ENCODE results near the gene CHMP2B. TPM values are rescaled to one million over a fixed set of nuclear protein-coding genes. Genes with fewer than 3 reads are reported as not detected.
"Not testable (repeated sequence)": the region's sequence is repeated elsewhere in the genome, so short reads cannot be mapped to it uniquely, and the experiment has no call there.

The CHMP2B gene
- total RNA-seq, 1 donor from 2014 or later, result 34.9 TPM

DNA sequence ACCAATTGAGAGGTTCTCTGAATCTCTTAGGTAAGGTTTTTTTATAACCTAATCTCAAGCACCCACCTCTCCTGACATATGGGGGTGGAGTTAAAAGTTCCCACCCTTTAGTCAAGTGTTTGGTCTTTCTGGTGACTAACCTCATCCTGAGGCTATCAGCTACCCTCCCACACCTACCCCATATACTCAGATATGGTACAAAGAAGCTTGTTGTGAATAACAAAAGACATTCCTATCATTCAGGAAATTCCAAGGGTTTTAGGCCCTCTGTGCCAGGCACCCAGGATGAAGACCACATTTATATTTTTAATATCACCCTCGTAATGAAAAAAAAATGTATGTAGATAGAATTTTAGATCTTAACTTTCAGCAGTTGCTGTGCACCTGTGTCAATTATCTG lies 9.0 kb downstream of the CHMP2B start:
- peaks cover 13% of the 10 kb centered on the region for H3K36me3 Mint-ChIP-seq (ENCODE audit: insufficient read depth)
- no peak for DNase-seq (ENCODE audit: low spot score, unreplicated experiment)
- TF ChIP-seq, protein P1, sequence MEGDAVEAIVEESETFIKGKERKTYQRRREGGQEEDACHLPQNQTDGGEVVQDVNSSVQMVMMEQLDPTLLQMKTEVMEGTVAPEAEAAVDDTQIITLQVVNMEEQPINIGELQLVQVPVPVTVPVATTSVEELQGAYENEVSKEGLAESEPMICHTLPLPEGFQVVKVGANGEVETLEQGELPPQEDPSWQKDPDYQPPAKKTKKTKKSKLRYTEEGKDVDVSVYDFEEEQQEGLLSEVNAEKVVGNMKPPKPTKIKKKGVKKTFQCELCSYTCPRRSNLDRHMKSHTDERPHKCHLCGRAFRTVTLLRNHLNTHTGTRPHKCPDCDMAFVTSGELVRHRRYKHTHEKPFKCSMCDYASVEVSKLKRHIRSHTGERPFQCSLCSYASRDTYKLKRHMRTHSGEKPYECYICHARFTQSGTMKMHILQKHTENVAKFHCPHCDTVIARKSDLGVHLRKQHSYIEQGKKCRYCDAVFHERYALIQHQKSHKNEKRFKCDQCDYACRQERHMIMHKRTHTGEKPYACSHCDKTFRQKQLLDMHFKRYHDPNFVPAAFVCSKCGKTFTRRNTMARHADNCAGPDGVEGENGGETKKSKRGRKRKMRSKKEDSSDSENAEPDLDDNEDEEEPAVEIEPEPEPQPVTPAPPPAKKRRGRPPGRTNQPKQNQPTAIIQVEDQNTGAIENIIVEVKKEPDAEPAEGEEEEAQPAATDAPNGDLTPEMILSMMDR (IDR thresholded peaks at IDR 0.05; ENCODE audit: unreplicated experiment), result no peak
- no peaks in the 10 kb centered on the region for H3K27me3 Mint-ChIP-seq
- H3K4me1 Mint-ChIP-seq (ENCODE audit: low read depth), result peaks cover 2% of the 10 kb centered on the region
- no peak overlapping the region for H3K27ac Mint-ChIP-seq
- no peak overlapping the region for H3K4me3 Mint-ChIP-seq (ENCODE audit: low read depth)
- no peaks in the 10 kb centered on the region for H3K9me3 Mint-ChIP-seq (ENCODE audit: low read depth)

DNA sequence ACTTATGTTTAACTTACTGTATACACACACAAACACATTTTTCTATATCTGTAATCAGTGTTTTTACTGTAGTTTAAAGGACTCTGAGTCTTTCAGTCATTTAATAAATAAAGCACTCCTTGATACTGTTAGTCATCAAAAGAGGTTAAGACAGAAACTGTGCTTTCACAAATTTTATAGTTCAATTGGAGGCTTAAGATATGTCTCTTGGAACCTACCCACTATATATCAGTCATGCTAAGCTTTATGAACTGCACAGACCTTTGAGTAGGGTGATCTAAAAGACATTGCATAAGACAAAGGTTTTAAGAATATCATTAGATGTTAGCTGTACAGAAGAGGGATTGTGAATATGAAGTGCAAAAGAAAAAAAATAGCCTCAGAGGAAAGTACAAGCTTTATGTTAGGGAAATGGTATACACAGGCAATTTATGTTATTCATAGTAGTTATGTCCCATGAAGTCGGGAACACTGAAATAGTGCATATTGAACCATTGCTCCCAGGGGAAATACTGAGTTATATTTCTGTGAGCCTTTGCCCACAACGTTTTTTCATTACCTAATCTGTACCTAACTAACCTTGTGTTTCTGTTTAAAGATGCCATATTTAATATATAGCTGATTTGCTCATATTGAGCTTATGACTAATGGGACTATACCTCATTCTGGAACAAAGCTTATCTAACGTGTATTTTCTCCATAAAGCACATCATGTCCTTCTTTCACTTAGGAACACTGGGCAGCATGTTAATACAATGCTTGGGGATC lies 19.7 kb downstream of the CHMP2B start:
- DNase-seq (ENCODE audit: low spot score, unreplicated experiment), result no peak
- Mint-ChIP-seq H3K36me3 (ENCODE audit: insufficient read depth) (peaks cover 17% of the 10 kb centered on the region), H3K27me3 (no peaks in the 10 kb centered on the region), H3K4me3 (ENCODE audit: low read depth) (no peak overlapping the region), H3K27ac (no peak overlapping the region), H3K9me3 (ENCODE audit: low read depth) (no peaks in the 10 kb centered on the region), H3K4me1 (ENCODE audit: low read depth) (no peaks in the 10 kb centered on the region)
- TF ChIP-seq, protein P1 (IDR thresholded peaks at IDR 0.05; ENCODE audit: unreplicated experiment), result no peak

DNA sequence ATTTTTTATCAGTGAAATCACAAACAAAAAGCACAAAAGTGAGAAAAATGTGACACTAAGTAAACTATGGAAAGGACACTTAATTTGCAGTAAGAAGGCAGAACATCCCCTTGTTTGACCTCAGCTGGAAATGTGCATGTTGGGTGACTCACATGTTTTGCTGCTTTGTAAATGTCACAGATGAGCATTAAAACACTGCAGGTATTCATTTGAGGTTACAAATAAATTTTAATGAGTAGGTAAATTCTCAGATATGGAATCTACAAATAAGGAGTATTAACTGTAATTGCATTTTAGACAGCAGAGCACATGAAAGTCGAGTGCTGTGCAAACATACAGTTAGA lies 20.3 kb downstream of the CHMP2B start:
- H3K27me3 Mint-ChIP-seq, result no peaks in the 10 kb centered on the region
- TF ChIP-seq, protein P1 (IDR thresholded peaks at IDR 0.05; ENCODE audit: unreplicated experiment), result no peak
- no peak for DNase-seq (ENCODE audit: low spot score, unreplicated experiment)
- H3K4me3 Mint-ChIP-seq (ENCODE audit: low read depth), result no peak overlapping the region
- no peaks in the 10 kb centered on the region for H3K4me1 Mint-ChIP-seq (ENCODE audit: low read depth)
- H3K27ac Mint-ChIP-seq, result no peak overlapping the region
- H3K9me3 Mint-ChIP-seq (ENCODE audit: low read depth), result no peaks in the 10 kb centered on the region
- peaks cover 17% of the 10 kb centered on the region for H3K36me3 Mint-ChIP-seq (ENCODE audit: insufficient read depth)

DNA sequence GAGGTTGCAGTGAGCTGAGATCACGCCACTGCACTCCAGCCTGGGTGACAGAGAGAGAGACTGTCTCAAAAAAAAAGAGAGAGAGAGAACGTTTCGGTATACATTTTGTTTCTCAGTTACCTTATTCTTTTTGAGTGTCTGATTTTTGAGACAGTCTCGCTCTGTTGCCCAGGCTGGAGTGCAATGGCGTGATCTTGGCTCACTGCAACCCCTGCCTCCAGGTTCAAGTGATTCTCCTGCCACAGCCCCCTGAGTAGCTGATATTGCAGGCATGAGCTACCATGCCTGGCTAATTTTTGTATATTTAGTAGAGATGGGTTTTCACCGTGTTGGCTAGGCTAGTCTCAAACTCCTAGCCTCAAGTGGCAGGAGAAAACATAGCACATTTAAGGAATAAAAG lies 21.1 kb downstream of the CHMP2B start:
- not testable (repeated sequence) for DNase-seq (ENCODE audit: low spot score, unreplicated experiment)

DNA sequence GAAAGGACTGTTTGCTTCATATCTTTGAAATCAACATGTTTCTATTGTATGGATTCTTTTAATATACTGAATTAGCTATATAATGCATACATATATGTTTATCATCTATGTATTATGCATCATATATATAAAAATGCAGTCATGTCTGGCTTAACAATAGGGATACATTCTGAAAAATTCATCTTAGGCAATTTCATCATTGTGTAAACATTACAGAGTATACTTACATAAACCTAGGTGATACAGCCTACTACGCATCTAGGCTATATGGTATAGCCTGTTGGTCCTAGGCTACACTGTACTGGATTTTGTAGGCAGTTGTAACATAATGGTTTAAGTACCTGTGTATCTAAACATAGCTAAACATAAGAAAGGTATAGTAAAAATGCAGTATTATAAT lies 21.7 kb downstream of the CHMP2B start:
- no peaks in the 10 kb centered on the region for H3K27me3 Mint-ChIP-seq
- no peak overlapping the region for H3K4me3 Mint-ChIP-seq (ENCODE audit: low read depth)
- no peaks in the 10 kb centered on the region for H3K9me3 Mint-ChIP-seq (ENCODE audit: low read depth)
- H3K36me3 Mint-ChIP-seq (ENCODE audit: insufficient read depth), result peaks cover 20% of the 10 kb centered on the region
- DNase-seq (ENCODE audit: low spot score, unreplicated experiment), result no peak
- no peak overlapping the region for H3K27ac Mint-ChIP-seq
- H3K4me1 Mint-ChIP-seq (ENCODE audit: low read depth), result no peaks in the 10 kb centered on the region
- TF ChIP-seq, protein P1 (IDR thresholded peaks at IDR 0.05; ENCODE audit: unreplicated experiment), result no peak

More for the DNA sequence above, 21.1 kb downstream of the CHMP2B start:
- H3K4me1 Mint-ChIP-seq (ENCODE audit: low read depth); H3K4me3 Mint-ChIP-seq (ENCODE audit: low read depth); H3K9me3 Mint-ChIP-seq (ENCODE audit: low read depth); H3K27me3 Mint-ChIP-seq; H3K27ac Mint-ChIP-seq: not testable (repeated sequence)
- peaks cover 17% of the 10 kb centered on the region for H3K36me3 Mint-ChIP-seq (ENCODE audit: insufficient read depth)

DNA sequence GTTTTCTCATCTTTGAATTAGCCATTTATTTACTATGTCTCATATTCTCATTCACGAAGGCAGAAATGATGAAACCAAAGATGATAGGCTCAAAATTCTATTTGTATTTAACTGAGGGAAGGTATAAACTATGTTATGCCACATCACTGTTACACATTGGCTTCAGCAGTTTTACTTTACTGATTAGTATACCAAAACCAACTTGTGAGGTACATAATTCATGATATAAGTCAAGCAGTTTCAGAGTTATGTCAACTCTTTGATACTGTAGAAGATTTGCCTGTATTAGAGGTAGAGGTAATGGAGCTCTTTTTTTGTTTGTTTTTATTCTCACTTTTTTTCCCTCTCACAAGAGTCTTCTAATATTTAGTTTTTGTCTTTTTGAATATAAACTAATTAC lies 22.9 kb downstream of the CHMP2B start:
- Mint-ChIP-seq H3K4me1 (ENCODE audit: low read depth) (no peaks in the 10 kb centered on the region), H3K27ac (no peak overlapping the region), H3K4me3 (ENCODE audit: low read depth) (no peak overlapping the region), H3K27me3 (no peaks in the 10 kb centered on the region), H3K36me3 (ENCODE audit: insufficient read depth) (peaks cover 21% of the 10 kb centered on the region), H3K9me3 (ENCODE audit: low read depth) (no peaks in the 10 kb centered on the region)
- TF ChIP-seq, protein P1 (IDR thresholded peaks at IDR 0.05; ENCODE audit: unreplicated experiment), result no peak
- DNase-seq (ENCODE audit: low spot score, unreplicated experiment), result no peak
